ENCODE results near the gene FAM184A.

FAM184A gene

DNA sequence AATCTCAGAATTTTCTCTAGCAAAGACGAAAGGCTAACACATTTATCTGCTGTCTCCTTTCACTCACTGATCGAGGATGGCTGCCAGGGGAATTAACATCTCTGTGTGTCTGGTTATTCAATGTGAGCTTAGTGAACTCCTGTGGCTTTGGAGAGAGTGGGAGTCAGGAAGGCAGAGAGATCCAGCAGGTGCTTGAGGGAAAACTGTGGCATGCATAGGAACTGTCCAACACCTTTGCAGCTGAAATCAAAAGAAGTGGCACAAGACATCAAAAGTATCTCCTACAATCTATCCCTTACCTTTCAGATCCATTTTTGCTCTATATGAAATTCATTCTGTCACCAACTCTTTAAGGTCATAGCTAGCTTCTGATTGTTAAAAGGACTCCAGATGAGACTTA, 11.8 kb upstream of the FAM184A start:
- TF ChIP-seq, protein P1, sequence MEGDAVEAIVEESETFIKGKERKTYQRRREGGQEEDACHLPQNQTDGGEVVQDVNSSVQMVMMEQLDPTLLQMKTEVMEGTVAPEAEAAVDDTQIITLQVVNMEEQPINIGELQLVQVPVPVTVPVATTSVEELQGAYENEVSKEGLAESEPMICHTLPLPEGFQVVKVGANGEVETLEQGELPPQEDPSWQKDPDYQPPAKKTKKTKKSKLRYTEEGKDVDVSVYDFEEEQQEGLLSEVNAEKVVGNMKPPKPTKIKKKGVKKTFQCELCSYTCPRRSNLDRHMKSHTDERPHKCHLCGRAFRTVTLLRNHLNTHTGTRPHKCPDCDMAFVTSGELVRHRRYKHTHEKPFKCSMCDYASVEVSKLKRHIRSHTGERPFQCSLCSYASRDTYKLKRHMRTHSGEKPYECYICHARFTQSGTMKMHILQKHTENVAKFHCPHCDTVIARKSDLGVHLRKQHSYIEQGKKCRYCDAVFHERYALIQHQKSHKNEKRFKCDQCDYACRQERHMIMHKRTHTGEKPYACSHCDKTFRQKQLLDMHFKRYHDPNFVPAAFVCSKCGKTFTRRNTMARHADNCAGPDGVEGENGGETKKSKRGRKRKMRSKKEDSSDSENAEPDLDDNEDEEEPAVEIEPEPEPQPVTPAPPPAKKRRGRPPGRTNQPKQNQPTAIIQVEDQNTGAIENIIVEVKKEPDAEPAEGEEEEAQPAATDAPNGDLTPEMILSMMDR (conservative IDR thresholded peaks at IDR 0.05), result no peak
- no peak overlapping the region for H3K27ac ChIP-seq

DNA sequence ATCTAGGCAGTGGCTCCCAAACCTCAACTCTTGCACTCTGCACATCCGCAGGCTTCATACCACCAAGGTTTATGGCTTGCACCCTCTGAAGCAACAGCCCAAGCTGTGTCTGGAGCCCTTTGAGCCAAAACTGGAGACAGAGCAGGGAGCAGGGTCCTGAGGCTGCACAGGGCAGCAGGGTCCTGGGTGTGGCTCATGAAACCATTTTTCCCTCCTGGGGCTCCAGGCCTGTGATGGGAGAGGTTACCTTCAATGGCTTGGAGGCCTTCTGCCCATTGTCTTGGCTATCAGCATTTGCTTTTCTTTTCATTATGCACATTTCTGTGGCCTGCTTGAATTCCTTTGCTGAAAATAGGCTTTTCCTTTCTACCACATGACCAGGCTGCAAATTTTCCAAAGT, 6.3 kb upstream of the FAM184A start:
- TF ChIP-seq, protein P1 (conservative IDR thresholded peaks at IDR 0.05), result no peak
- H3K27ac ChIP-seq, result no peak overlapping the region

DNA sequence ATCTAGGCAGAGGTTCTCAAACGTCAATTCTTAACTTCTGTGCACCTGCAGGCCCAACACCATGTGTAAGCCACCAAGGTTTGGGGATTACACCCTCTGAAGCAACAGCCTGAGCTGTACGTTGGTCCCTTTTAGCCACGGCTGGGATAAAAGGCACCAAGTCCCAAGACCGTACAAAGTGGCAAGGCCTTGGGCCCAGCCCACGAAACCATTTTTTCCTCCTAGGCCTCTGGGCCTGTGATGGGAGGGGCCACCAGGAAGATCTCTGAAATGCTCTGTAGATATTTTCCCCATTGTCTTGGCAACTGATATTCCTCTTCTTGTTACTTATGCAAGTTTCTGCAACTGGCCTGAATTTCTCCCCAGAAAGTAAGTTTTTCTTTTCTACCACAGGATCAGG, 4.5 kb upstream of the FAM184A start:
- TF ChIP-seq, protein P1 (conservative IDR thresholded peaks at IDR 0.05), result no peak
- no peak overlapping the region for H3K27ac ChIP-seq

DNA sequence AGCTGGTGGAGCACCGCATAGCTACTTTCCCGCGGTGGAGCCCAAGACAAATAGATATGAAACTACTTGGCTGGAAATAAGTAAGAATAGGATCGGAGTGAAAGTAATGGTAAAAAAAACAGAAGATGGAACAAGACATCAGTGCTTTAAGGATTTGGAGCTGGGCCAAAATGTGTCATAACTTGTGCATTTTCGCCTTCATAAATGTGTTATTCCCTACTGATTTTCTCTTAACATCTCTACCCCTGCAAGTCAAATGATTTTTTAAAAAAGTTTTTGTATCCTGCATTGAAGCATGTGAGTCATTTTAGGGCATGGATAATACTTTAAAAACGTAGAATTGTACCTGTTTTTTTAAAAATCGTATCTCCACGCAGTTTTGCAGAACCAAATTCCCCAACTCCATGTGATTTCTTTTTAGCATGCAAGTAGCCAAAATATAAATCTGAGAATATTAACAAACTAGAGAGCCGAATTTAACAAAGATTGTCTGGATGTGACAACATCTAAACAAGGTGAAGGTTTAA, 882 bp upstream of the FAM184A start:
- TF ChIP-seq, protein P1 (conservative IDR thresholded peaks at IDR 0.05), result no peak
- H3K27ac ChIP-seq, result no peak overlapping the region

DNA sequence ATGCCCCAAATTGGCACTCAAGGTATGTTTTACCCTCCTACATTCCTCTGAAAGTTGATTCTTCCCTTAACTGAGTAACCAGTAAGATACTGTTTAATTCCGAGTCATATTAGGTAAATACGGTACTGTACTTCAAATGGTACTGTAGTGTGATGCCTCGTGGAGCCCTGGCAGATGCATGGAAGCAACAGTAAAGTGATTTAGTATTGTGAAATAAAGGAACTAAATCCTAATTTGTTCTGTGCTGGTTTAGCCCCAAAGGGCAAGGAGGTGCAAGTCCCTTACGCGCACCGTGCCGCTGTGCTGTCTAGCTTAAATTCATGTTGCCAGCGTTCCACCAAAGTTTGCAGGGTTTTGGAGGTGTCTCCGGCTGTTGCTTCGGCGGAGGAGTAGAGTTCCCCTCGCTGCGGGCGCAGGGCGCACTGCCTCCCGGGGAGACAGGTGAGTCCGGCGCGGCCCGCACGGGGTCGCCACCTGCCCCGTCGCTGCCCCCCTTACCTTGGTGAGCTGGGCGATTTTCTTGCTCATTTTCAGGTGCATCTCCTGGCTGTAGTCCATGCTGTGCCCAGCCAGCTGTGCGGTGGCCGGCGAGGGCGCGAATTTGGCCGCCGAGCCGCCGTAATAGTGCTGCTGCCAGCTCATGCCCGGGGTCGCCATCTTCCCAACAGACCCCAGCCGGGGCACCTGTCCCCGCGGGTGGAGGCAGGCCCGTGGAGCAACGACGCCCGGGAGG, 655 bp downstream of the FAM184A start:
- TF ChIP-seq, protein P1 (conservative IDR thresholded peaks at IDR 0.05), result 0 out of 2 replicates have a peak, but pooled peaks have one; percentile 34
- no peak overlapping the region; the same call in 1 of the 2 replicates for H3K27ac ChIP-seq

DNA sequence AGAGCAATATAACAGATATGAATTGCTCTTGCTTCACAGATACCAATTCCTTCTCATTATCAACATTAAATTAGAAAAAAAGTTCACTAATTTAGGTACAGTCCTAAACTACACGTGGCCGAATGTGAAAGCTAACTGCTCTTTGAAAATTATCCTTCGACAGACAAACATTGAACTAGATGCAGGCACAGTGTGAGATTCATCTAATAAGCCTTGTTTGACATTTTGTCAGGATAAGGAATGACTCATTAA, 1.1 kb downstream of the FAM184A start:
- H3K27ac ChIP-seq, result no peak overlapping the region
- TF ChIP-seq, protein P1 (conservative IDR thresholded peaks at IDR 0.05), result no peak

DNA sequence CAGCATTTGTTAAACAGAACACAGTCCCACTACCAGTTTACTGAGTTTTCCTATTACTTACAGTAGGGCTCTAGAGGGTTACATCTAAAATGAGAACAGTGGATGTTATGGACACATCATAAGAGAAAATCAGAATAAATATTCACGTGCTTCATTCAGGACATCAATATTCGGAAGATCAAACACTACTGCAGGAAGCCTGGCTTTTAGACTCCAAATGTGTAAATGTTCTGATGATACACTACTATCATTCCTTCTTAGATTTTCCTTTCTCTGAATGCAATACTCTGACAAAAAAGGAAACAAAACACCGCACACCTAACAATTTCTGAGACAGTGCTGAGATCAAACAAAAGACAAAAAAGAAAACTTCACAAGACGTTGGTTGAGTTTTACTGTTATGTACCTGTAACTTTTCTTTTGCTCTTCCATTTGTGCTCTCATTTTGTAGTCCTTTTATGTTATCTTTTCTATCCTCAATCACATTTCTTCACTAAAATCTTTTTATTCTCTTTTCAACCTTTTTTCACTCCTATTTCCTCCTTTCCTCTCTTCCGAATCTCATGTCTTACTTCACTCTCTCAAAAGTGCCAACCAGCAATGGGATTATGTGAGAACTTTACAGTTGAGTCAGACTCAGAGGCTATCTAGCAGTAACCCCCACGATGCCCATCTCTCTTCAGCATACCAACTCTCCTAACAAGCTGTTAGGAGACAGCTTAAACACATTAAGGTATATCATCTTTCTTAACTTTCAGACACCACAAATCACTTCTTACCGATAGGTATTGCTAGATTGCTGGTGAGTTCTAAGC, 1.7 kb downstream of the FAM184A start:
- TF ChIP-seq, protein P1 (conservative IDR thresholded peaks at IDR 0.05), result no peak
- no peak overlapping the region for H3K27ac ChIP-seq
